HepG2 (cell line): ENCODE data around the gene ZNF425.

ENCODE experiments used
- EP300 ChIP-seq, 3 experiments: sonication (generic) in 1 of 3; formaldehyde crosslinking in 1 of 3; IDR thresholded peaks; 2 replicates each; pipeline versions ENCODE4 v1.5.1 to v1.6.1; 2011 to 2020; ENCODE audit warnings: low read depth in 2 of 3, low read length in 2 of 3, borderline replicate concordance in 1 of 3, improper control_type of control experiment in 1 of 3, mild to moderate bottlenecking in 1 of 3, missing genetic modification reagents in 1 of 3, moderate library complexity in 1 of 3
- FOXM1 ChIP-seq: sonication (generic); formaldehyde crosslinking; IDR thresholded peaks from 2 replicates; pipeline ENCODE4 v1.5.0; 2020; ENCODE audit warnings: missing genetic modification reagents
- HNRNPK ChIP-seq: fragments of 200-400 bp; formaldehyde crosslinking; IDR thresholded peaks from 2 replicates; pipeline ENCODE4 v1.6.1; 2018; ENCODE audit warnings: low read length, low read depth, moderate library complexity, mild to moderate bottlenecking; ENCODE audit not compliant: poor library complexity, severe bottlenecking
- PRPF4 ChIP-seq: fragments of 200-400 bp; formaldehyde crosslinking; IDR thresholded peaks from 2 replicates; pipeline ENCODE4 v1.6.1; 2016; ENCODE audit warnings: low read length, low read depth; ENCODE audit not compliant: poor library complexity, severe bottlenecking
- ZKSCAN8 ChIP-seq: IDR thresholded peaks from 2 replicates; pipeline ENCODE4 v1.6.1; 2016; ENCODE audit warnings: borderline replicate concordance, missing genetic modification reagents, missing compliant biosample characterization
- ZNF253 ChIP-seq: sonication (generic); formaldehyde crosslinking; IDR thresholded peaks from 2 replicates; pipeline ENCODE4 v1.8.0; 2022; ENCODE audit warnings: mild to moderate bottlenecking, missing genetic modification reagents, borderline replicate concordance
- ZNF331 ChIP-seq: sonication (generic); formaldehyde crosslinking; IDR thresholded peaks from 2 replicates; pipeline ENCODE4 v1.4.0; 2020; ENCODE audit warnings: missing genetic modification reagents
- TF ChIP-seq, protein P1 (sequence below): sonication (generic); formaldehyde crosslinking; IDR thresholded peaks from 2 replicates; pipeline ENCODE4 v1.4.0; 2020; ENCODE audit warnings: missing genetic modification reagents
- TF ChIP-seq, protein P2 (sequence below): IDR thresholded peaks from 2 replicates; pipeline ENCODE4 v1.6.1; 2016; ENCODE audit warnings: low read depth, borderline replicate concordance
- TF ChIP-seq, protein P3 (sequence below): sonication (generic); formaldehyde crosslinking; IDR thresholded peaks from 2 replicates; pipeline ENCODE4 v1.4.0; 2020; ENCODE audit warnings: missing genetic modification reagents
- TF ChIP-seq, protein P4 (sequence below): sonication (generic); formaldehyde crosslinking; IDR thresholded peaks from 2 replicates; pipeline ENCODE4 v1.4.0; 2020; ENCODE audit warnings: missing genetic modification reagents
- TF ChIP-seq, protein P5 (sequence below): sonication (generic); formaldehyde crosslinking; IDR thresholded peaks from 2 replicates; pipeline ENCODE4 v1.8.1; 2023; ENCODE audit warnings: missing genetic modification reagents, inconsistent platforms, borderline replicate concordance

DNA sequence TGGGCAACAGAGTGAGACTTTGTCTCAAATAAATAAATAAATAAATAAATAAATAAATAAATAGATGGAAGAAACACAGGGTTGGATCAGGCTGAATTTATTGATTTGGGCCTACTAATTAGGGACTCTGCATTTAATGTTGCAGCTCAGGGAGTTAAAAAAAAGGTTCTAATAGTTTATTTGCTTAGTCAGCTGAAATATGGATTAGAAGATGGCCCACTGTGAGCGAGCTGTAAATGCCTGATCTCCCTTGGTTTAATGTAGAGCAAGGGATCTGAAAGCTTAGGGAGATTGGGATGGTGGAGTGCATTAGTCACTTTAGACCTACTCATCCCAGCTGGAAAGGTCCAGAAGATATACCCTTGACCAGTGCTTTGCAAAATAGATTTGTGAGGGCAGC lies 72.7 kb downstream of the ZNF425 start:
- TF ChIP-seq HNRNPK: no peak
- TF ChIP-seq ZNF253 (CRISPR knock-in tag): no peak
- TF ChIP-seq, protein P1, sequence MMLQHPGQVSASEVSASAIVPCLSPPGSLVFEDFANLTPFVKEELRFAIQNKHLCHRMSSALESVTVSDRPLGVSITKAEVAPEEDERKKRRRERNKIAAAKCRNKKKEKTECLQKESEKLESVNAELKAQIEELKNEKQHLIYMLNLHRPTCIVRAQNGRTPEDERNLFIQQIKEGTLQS (CRISPR knock-in tag): no peak
- TF ChIP-seq PRPF4: no peak
- TF ChIP-seq EP300 (IDR thresholded peaks at IDR 0.05; ENCODE audit: low read depth in 2 of 2, low read length in 2 of 2): no peak
- no peak for TF ChIP-seq EP300 (CRISPR knock-in tag; IDR thresholded peaks at IDR 0.05; ENCODE audit: borderline replicate concordance)
- TF ChIP-seq, protein P2, sequence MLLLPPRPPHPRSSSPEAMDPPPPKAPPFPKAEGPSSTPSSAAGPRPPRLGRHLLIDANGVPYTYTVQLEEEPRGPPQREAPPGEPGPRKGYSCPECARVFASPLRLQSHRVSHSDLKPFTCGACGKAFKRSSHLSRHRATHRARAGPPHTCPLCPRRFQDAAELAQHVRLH (CRISPR knock-in tag): no peak
- TF ChIP-seq ZKSCAN8 (CRISPR knock-in tag): no peak
- TF ChIP-seq, protein P3, sequence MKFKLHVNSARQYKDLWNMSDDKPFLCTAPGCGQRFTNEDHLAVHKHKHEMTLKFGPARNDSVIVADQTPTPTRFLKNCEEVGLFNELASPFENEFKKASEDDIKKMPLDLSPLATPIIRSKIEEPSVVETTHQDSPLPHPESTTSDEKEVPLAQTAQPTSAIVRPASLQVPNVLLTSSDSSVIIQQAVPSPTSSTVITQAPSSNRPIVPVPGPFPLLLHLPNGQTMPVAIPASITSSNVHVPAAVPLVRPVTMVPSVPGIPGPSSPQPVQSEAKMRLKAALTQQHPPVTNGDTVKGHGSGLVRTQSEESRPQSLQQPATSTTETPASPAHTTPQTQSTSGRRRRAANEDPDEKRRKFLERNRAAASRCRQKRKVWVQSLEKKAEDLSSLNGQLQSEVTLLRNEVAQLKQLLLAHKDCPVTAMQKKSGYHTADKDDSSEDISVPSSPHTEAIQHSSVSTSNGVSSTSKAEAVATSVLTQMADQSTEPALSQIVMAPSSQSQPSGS (CRISPR knock-in tag): no peak
- TF ChIP-seq, protein P4, sequence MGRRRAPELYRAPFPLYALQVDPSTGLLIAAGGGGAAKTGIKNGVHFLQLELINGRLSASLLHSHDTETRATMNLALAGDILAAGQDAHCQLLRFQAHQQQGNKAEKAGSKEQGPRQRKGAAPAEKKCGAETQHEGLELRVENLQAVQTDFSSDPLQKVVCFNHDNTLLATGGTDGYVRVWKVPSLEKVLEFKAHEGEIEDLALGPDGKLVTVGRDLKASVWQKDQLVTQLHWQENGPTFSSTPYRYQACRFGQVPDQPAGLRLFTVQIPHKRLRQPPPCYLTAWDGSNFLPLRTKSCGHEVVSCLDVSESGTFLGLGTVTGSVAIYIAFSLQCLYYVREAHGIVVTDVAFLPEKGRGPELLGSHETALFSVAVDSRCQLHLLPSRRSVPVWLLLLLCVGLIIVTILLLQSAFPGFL (CRISPR knock-in tag): no peak
- TF ChIP-seq, protein P5, sequence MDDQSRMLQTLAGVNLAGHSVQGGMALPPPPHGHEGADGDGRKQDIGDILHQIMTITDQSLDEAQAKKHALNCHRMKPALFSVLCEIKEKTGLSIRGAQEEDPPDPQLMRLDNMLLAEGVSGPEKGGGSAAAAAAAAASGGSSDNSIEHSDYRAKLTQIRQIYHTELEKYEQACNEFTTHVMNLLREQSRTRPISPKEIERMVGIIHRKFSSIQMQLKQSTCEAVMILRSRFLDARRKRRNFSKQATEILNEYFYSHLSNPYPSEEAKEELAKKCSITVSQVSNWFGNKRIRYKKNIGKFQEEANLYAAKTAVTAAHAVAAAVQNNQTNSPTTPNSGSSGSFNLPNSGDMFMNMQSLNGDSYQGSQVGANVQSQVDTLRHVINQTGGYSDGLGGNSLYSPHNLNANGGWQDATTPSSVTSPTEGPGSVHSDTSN (CRISPR knock-in tag): no peak
- no peak for TF ChIP-seq FOXM1 (CRISPR knock-in tag)
- TF ChIP-seq ZNF331 (CRISPR knock-in tag): no peak
